Activated naive CD4-positive, alpha-beta T cell treated with anti-CD3 and anti-CD28 coated beads for 36 hours (primary cell): ENCODE data around the gene PPP2R3B. TPM values are rescaled to one million over a fixed set of nuclear protein-coding genes. Genes with fewer than 3 reads are reported as not detected.
"Not testable (repeated sequence)": the region's sequence is repeated elsewhere in the genome, so short reads cannot be mapped to it uniquely, and the experiment has no call there.

ENCODE experiments used
- CTCF ChIA-PET: fragments of 350-600 bp; sonication (Branson Sonifier 250); formaldehyde crosslinking; loops from one replicate; lab custom pipeline; 2021; ENCODE audit warnings: antibody characterized with exemption; lab: Charles Lee
- DNase-seq: peaks from one replicate; pipeline ENCODE4 v3.0.0-alpha.2; 2020
- H3K27ac Mint-ChIP-seq: one replicate; pipeline ENCODE4 v1.8.0; 2021; ENCODE audit warnings: mild to moderate bottlenecking, mixed read lengths
- H3K27me3 Mint-ChIP-seq: one replicate; pipeline ENCODE4 v1.8.0; 2021; ENCODE audit warnings: low read depth, mixed read lengths
- H3K36me3 Mint-ChIP-seq: one replicate; pipeline ENCODE4 v1.8.0; 2021; ENCODE audit warnings: low read depth, mixed read lengths
- H3K4me1 Mint-ChIP-seq: one replicate; pipeline ENCODE4 v1.8.0; 2021; ENCODE audit warnings: low read depth, mixed read lengths
- H3K4me3 Mint-ChIP-seq: one replicate; pipeline ENCODE4 v1.8.0; 2021; ENCODE audit warnings: mild to moderate bottlenecking, moderate library complexity, mixed read lengths
- H3K9me3 Mint-ChIP-seq: one replicate; pipeline ENCODE4 v1.8.0; 2021; ENCODE audit warnings: mixed read lengths
- intact Hi-C: fragments of 100-400 bp; cut with micrococcal nuclease; formaldehyde crosslinking; loops from one replicate; pipeline ENCODE4 v1.15.1; 2023
- total RNA-seq, 2 experiments: library from RNA; stranded (reverse); gene quantifications; one replicate each; pipeline ENCODE4 v1.2.3, GENCODE V29; 2021

The PPP2R3B gene
- total RNA-seq, 2 experiments from 2014 or later: 33.8 to 37.2 TPM

DNA sequence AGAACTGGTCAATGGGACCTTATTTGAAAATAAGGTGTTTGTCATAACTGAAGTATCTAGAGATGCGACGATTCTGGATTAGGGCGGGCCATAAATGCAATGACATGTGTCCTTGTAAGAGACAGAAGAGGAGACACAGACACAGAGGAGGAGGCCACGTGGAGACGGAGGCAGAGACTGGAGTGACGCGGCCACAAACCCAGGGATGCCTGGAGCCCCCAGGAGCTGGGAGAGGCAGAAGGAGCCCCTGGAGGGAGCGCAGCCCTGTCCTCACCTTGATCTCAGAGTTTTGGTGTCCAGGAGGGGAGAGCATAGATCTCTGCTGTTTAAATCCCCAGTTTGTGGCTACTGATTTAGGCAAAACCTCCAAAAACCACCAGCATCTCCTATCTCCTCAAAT is 73.2 kb downstream of the PPP2R3B start:
- Mint-ChIP-seq H3K4me3 (no peak overlapping the region), H3K36me3 (peaks cover 16% of the 10 kb centered on the region), H3K9me3 (no peaks in the 10 kb centered on the region), H3K27ac (no peak overlapping the region), H3K27me3 (no peaks in the 10 kb centered on the region), H3K4me1 (peaks cover 4% of the 10 kb centered on the region)
- no peak for DNase-seq
- intact Hi-C loops: no loop called here
- CTCF ChIA-PET: no interaction called here

GRCh38 chrX:312621-313331 is 73.9 kb downstream of the PPP2R3B start:
- Mint-ChIP-seq H3K27me3 (no peaks in the 10 kb centered on the region), H3K27ac (no peak overlapping the region), H3K4me3 (no peak overlapping the region), H3K4me1 (peaks cover under 1% of the 10 kb centered on the region), H3K9me3 (no peaks in the 10 kb centered on the region), H3K36me3 (peaks cover 21% of the 10 kb centered on the region)
- CTCF ChIA-PET: no interaction called here
- intact Hi-C loops: no loop called here
- DNase-seq: no peak

- no peaks in the 10 kb centered on the region for H3K4me1 Mint-ChIP-seq
- no peaks in the 10 kb centered on the region for H3K27me3 Mint-ChIP-seq
- H3K9me3 Mint-ChIP-seq: no peaks in the 10 kb centered on the region
- no peak for DNase-seq
- CTCF ChIA-PET: no interaction called here
- peaks cover 27% of the 10 kb centered on the region for H3K36me3 Mint-ChIP-seq
- intact Hi-C loops: no loop called here
- no peak overlapping the region for H3K27ac Mint-ChIP-seq
- H3K4me3 Mint-ChIP-seq: no peak overlapping the region
These were observed 75.3 kb downstream of the PPP2R3B start for GRCh38 chrX:311156-312129.

GRCh38 chrX:310621-311155 is 76.0 kb downstream of the PPP2R3B start:
- CTCF ChIA-PET: no interaction called here
- peaks cover 34% of the 10 kb centered on the region for H3K36me3 Mint-ChIP-seq
- H3K27ac Mint-ChIP-seq: no peak overlapping the region
- H3K4me1 Mint-ChIP-seq: no peaks in the 10 kb centered on the region
- H3K4me3 Mint-ChIP-seq: no peak overlapping the region
- H3K27me3 Mint-ChIP-seq: no peaks in the 10 kb centered on the region
- intact Hi-C loops: no loop called here
- H3K9me3 Mint-ChIP-seq: no peaks in the 10 kb centered on the region
- DNase-seq: no peak

GRCh38 chrX:308821-309520 is 77.7 kb downstream of the PPP2R3B start:
- CTCF ChIA-PET: no interaction called here
- peaks cover 43% of the 10 kb centered on the region for H3K36me3 Mint-ChIP-seq
- no peaks in the 10 kb centered on the region for H3K27me3 Mint-ChIP-seq
- no peak overlapping the region for H3K4me3 Mint-ChIP-seq
- intact Hi-C loops: no loop called here
- H3K9me3 Mint-ChIP-seq: no peaks in the 10 kb centered on the region
- no peaks in the 10 kb centered on the region for H3K4me1 Mint-ChIP-seq
- H3K27ac Mint-ChIP-seq: no peak overlapping the region
- DNase-seq: no peak

- no peak for DNase-seq
- H3K36me3 Mint-ChIP-seq: peaks cover 49% of the 10 kb centered on the region
- no peaks in the 10 kb centered on the region for H3K4me1 Mint-ChIP-seq
- CTCF ChIA-PET: no interaction called here
- no peaks in the 10 kb centered on the region for H3K27me3 Mint-ChIP-seq
- H3K4me3 Mint-ChIP-seq: no peak overlapping the region
- no peak overlapping the region for H3K27ac Mint-ChIP-seq
- H3K9me3 Mint-ChIP-seq: no peaks in the 10 kb centered on the region
- intact Hi-C loops: no loop called here
These were observed 79.2 kb downstream of the PPP2R3B start for GRCh38 chrX:307261-308111.

DNA sequence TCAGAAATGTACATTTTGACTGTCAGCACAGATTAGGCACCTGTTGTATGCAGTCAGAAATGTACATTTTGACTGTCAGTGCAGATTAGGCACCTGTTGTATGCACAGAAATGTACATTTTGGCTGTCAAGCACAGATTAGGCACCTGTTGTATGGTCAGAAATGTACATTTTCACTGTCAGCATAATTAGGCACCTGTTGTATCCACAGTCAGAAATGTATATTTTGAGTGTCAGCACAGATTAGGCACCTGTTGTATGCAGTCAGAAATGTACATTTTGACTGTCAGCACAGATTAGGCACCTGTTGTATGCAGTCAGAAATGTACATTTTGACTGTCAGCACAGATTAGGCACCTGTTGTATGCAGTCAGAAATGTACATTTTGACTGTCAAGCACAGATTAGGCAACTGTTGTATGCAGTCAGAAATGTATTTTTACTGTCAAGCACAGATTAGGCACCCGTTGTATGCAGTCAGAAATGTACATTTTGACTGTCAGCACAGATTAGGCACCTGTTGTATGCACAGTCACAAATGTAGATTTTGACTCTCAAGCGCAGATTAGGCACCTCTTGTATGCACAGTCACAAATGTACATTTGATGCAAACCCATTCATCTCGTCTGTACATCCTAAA is 80.0 kb downstream of the PPP2R3B start:
- H3K9me3 Mint-ChIP-seq, CTCF ChIA-PET, intact Hi-C loops, H3K27ac Mint-ChIP-seq, H3K4me1 Mint-ChIP-seq, H3K4me3 Mint-ChIP-seq, H3K27me3 Mint-ChIP-seq, DNase-seq: not testable (repeated sequence)
- H3K36me3 Mint-ChIP-seq: peaks cover 44% of the 10 kb centered on the region

- H3K4me3 Mint-ChIP-seq, H3K9me3 Mint-ChIP-seq, DNase-seq, H3K27ac Mint-ChIP-seq, intact Hi-C loops, H3K4me1 Mint-ChIP-seq, H3K27me3 Mint-ChIP-seq, CTCF ChIA-PET: not testable (repeated sequence)
- peaks cover 49% of the 10 kb centered on the region for H3K36me3 Mint-ChIP-seq
These were observed 80.7 kb downstream of the PPP2R3B start for GRCh38 chrX:305781-306613.

DNA sequence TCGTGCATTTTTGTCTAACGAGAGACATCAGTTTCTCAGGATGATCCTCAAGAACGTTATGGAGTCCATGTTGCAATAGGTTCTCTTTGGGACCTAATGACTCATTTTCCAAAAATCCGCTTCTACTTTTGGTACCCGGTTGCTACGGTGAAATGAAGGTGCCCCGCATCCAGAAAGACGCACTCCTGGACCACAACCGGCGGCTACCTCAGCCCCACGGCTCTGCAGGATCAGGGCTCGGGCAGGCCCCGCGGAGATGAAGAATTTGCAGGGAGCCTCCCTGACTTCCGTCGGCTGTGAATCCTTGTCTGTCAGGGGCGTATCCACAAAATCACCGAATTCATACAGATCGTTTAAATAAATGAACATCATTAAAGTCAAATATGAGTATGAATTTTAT is 83.7 kb downstream of the PPP2R3B start:
- H3K27me3 Mint-ChIP-seq: no peaks in the 10 kb centered on the region
- intact Hi-C loops: no loop called here
- CTCF ChIA-PET: no interaction called here
- no peaks in the 10 kb centered on the region for H3K9me3 Mint-ChIP-seq
- H3K4me1 Mint-ChIP-seq: no peaks in the 10 kb centered on the region
- H3K36me3 Mint-ChIP-seq: peaks cover 49% of the 10 kb centered on the region
- no peak overlapping the region for H3K4me3 Mint-ChIP-seq
- no peak overlapping the region for H3K27ac Mint-ChIP-seq
- no peak for DNase-seq

DNA sequence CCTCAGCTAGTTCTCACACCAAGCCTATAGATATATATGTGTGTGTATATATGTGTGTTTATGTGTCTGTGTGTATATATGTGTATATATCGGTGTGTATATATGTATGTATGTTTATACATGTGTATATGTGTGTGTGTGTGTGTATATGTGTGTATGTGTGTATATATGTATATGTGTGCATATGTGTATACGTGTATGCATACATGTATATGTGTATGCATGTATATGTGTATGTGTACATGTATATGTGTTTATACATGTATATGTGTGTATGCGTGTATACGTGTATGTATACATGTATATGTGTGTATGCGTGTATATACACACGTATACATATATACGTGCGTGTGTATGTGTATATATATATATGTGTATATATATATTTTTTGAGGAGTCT is 86.4 kb downstream of the PPP2R3B start:
- no peaks in the 10 kb centered on the region for H3K4me1 Mint-ChIP-seq
- no peak overlapping the region for H3K27ac Mint-ChIP-seq
- peaks cover 44% of the 10 kb centered on the region for H3K36me3 Mint-ChIP-seq
- H3K27me3 Mint-ChIP-seq: no peaks in the 10 kb centered on the region
- H3K9me3 Mint-ChIP-seq: no peaks in the 10 kb centered on the region
- no peak overlapping the region for H3K4me3 Mint-ChIP-seq
- CTCF ChIA-PET: no interaction called here
- DNase-seq: no peak
- intact Hi-C loops: no loop called here

- Mint-ChIP-seq H3K9me3 (no peaks in the 10 kb centered on the region), H3K27ac (no peak overlapping the region), H3K36me3 (peaks cover 38% of the 10 kb centered on the region), H3K4me3 (no peak overlapping the region), H3K27me3 (no peaks in the 10 kb centered on the region), H3K4me1 (no peaks in the 10 kb centered on the region)
- no peak for DNase-seq
- intact Hi-C loops: no loop called here
- CTCF ChIA-PET: no interaction called here
These were observed 87.7 kb downstream of the PPP2R3B start for GRCh38 chrX:298993-299392.
